Cardiac ventricle fibroblast (primary cell): Measurements from ENCODE around the gene ARSA. TPM values are rescaled to one million over a fixed set of nuclear protein-coding genes. Genes with fewer than 3 reads are reported as not detected.

Source experiments
- total RNA-seq: library from RNA; depleted of rRNA; stranded (reverse); fragments of >200 nt; gene quantifications from 2 replicates; pipeline ENCODE4 v1.2.3, GENCODE V29; 2015

The ARSA gene
- 41.6 and 47.2 TPM in 2 replicates for total RNA-seq

DNA sequence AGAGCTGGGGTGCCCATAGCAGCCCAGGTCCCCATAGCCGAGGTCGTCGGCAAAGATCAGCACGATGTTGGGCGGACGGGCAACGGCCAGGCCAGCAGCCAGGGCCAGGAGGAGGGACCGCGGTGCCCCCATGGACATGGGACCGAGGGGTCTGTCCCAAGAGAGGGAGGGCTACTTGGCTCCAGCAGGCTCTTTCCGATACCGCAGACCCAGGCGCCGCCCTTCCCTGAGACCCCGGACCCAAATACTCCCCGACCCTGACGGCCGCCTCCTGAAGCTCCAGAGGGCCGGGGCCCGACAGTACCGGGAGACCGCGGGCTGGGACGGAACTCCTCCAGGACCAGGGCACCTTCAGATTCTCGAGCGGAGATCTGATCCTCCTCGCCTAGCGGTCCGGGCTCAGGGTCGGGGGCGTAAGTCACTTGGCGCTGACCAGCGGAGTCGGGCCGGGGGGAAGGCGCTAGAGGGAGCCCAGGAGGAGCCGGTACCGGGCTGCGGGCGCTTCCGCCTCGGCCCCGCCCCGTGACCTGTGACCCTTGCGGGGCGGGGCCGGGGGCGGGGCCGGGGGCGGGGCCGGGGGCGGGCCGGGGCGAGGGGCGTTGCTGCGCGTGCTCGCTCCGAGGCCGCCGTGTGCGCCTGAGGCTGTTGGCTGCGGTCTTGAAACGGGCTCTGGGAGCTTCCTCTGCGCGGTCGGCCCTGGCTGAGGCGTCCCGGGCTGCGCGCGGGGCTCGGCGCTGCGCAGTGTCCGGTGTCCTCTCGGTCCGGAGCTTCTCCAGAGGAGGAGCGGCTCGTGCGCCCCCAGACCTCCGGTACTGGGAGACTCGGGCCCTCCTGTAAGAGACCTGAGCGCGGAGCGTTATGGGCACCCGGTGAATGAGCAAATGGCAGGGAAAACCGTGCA, at the start of gene ARSA:
Gene ARSA, minus strand, starts transcription at position 511 of the 901 bp plus-strand sequence. Its CDS starts 373 bp downstream, at position 138.

DNA sequence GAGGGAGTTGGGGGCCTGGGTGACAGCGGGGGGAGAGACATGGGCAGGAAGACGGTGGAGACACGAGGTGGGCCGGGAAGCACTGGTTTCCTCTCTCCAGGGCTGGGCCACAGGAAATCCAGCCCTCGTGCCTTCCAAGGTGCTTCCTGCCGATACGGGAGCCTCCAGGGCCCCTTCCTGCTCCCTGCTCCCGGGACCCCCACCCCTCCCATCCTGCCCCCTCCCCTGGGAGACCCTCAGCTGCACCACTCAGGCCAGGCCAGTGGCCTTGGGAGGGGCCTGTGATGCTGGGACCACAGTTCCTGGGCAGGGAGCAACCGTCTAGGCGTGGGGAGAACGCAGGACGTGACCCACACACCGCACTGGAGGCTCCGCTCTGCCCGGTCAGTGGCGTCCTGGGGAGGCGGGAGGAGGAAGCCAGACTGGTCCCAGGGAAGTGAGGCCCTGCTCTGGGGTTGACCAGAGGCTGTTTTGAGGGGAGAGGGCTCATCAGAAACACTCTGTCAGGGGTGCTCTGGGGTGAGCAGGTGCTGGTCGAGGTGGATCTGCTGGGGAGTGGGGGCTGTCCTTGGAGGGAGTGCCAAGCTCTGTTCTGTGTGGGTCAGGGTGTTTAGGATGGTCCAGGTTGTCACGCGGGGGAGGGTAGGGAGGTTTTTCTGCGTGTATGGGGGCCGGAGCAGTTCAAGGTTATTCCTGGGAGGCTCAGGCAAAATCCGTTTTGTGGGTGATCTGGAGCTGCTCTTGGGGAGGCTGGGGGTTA, 44.7 kb upstream of the ARSA start, which contains the start of gene SHANK3:
Gene SHANK3, plus strand, starts transcription at position 353 of the 760 bp plus-strand sequence.

DNA sequence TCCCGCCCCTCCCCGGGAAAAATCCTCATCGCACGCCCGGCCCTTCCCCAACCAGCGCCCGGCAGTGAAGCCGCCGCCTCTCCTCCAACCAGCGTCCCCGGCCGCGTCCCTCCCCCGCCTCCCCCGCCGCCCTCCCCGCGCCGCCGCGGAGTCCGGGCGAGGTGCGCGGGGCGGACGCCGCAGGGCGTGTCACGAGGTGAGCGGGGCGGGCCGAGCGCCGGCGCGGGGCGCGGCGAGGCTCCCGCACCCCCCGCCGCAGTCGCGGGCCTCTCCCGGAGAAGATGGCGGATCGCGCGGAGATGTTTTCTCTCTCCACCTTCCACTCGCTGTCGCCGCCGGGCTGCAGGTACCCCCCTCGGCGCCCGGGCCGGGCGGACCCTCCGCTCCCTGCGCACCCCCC, 27.4 kb downstream of the ARSA start, which contains the start of gene MAPK8IP2:
Gene MAPK8IP2, plus strand, starts transcription at position 256 of the 400 bp plus-strand sequence. Its CDS starts 26 bp downstream, at position 282.

DNA sequence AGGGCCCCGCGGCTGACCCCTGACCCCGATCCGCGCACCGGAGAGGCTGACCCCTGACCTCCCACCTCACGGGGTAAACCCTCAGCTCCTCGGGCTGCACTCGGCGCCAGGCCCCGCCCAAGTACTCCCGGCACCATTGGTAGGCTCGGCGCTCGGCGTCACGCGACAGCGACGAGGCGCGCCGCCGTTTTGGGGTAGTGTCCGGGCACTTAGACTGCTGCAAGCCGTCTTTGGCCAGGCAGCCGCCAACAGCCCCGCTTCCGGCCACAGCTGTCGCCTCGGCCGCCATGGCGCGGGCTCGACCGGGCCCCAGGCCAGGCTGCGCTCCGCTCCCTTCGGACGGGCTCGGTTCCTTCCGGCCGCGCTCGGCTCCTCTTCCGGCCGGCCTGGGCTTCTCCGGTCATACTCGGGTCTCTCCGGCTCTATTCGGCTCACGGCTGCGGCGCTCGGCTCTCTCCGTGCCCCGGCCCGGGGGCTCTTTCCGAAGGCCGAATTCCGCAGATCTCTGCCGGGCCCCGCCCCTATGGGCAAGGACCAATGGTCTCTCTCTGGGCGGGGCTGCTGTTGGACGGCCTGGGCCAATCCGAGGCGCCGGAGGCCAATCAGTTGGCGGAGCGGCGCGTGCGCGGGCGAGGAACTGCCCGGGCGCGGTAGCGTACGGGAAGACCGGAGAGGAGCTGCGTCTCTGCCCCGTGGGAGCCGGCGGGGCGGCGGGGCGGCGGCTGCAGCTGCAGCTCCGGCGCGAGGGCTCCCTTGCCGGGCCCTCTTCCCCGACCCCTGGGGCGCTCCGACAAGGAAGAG, 45.3 kb downstream of the ARSA start, which contains the start of gene CHKB:
Gene CHKB, minus strand, starts transcription at position 357 of the 801 bp plus-strand sequence. Its CDS starts 68 bp downstream, at position 289.

DNA sequence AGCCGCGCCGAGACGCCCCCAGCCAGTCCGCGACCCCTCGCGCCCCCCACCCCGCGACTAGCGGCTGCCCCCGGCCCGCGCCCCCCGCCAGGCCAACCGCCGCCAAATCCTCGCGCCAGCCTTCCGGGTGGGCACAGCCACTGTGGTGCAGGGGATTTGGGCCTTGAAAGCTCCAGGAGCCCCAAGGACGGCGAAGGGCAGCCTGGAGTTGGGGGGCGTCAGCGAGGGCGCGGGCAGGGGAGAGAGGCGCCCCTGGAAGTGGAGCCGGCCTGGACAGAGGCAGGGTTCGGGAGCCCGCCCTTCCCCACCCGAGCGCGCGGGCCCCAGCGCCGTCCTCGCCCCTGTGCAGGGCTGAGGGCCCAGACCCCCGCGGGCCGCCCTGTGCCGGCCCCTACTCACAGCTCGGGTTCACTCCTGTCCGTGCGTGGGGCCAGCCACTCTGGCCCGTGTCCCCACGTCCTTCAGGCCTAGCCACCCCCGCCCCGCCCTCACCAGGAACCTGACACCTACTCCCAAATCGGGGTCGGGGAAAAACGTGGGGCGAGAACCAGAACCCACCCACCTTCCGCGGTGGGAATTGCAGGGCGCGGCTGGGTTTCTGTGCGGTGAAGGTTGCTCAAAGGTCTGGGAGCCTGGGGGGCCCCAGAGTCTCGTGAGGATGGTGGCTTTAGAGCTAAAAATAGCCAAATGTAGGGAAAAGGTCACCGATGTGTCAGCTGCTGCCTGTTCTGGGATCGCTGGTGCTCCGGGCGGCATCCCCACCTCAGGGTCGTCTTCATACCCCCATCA, 49.8 kb downstream of the ARSA start, which contains the start of gene CPT1B:
Gene CPT1B, minus strand, starts transcription at position 441 of the 789 bp plus-strand sequence. CDS start 512 bp downstream, outside the sequence.

Other genes starting within 250 kb of the ARSA start
- 40.4 and 54.6 TPM in 2 replicates for gene SBF1, start 153.1 kb downstream of the ARSA start, total RNA-seq
- gene ADM2, start 146.6 kb downstream of the ARSA start, total RNA-seq = 2.0 and 9.4 TPM in 2 replicates
- not detected in 2 replicates for gene MIOX, start 141.3 kb downstream of the ARSA start, total RNA-seq
- 66.0 and 69.6 TPM in 2 replicates for gene LMF2, start 120.5 kb downstream of the ARSA start, total RNA-seq
- 17.7 and 20.5 TPM in 2 replicates for gene NCAPH2, start 119.9 kb downstream of the ARSA start, total RNA-seq
- 1.5 and 4.2 TPM in 2 replicates for gene SCO2, start 102.6 kb downstream of the ARSA start, total RNA-seq
- gene TYMP, start 98.1 kb downstream of the ARSA start, total RNA-seq = 31.7 and 36.5 TPM in 2 replicates
- not detected in 2 replicates for gene KLHDC7B, start 82.3 kb downstream of the ARSA start, total RNA-seq
- gene SYCE3, start 65.2 kb downstream of the ARSA start, total RNA-seq = 3.5 TPM in 1 of 2 replicates, not detected in the other
- 0.12 and 0.98 TPM in 2 replicates for gene CPT1B, start 49.7 kb downstream of the ARSA start, total RNA-seq
- gene CHKB, start 45.3 kb downstream of the ARSA start, total RNA-seq = 16.0 and 18.5 TPM in 2 replicates
- 0.24 and 0.50 TPM in 2 replicates for gene MAPK8IP2, start 27.4 kb downstream of the ARSA start, total RNA-seq
- gene SHANK3, start 44.7 kb upstream of the ARSA start, total RNA-seq = 2.4 and 2.6 TPM in 2 replicates
- gene ACR, start 110.1 kb upstream of the ARSA start, total RNA-seq = 0.19 TPM in 1 of 2 replicates, not detected in the other
- gene RABL2B, start 155.5 kb upstream of the ARSA start, total RNA-seq = 6.1 and 8.9 TPM in 2 replicates